DMS153 treated with DMSO at 0.1 percent for 48 hours (cell line): ENCODE data around the gene ENOPH1.
"Not testable (repeated sequence)": the region's sequence is repeated elsewhere in the genome, so short reads cannot be mapped to it uniquely, and the experiment has no call there.

Experiments used
- DNase-seq: peaks from one replicate; lab custom pipeline; 2025; ENCODE audit not compliant: unreplicated experiment; lab: John Stamatoyannopoulos, UW

The ENOPH1 gene

GRCh38 chr4:82430193-82430963, at the start of gene ENOPH1, which contains the start of gene HNRNPDL:
ENOPH1 (plus strand) TSS chr4:82430590; CDS start chr4:82430830, 240 bp downstream.
HNRNPDL (minus strand) TSS chr4:82430462; CDS start chr4:82429690, 772 bp downstream.
- DNase-seq = peak; percentile 92

DNA sequence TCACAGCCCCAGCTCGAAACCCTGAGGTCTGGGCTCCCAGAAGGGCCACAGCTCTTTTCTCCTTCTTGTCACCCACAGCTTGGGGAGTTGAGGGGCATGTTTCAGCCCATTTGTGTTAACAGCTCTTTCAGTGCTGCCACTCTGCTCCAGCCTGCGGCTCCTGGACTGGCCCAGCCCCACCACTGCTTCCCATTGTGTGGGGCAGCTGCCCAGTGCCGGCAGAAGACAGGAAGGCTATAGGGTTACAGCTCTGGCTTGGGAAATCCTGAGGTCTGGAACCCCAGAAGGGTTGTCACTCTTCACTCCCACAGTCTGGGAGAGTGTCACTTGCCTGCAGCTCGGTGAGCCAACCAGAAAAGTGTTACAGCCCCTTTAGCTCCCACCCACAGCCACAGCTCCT, 49.6 kb upstream of the ENOPH1 start:
- no peak for DNase-seq

DNA sequence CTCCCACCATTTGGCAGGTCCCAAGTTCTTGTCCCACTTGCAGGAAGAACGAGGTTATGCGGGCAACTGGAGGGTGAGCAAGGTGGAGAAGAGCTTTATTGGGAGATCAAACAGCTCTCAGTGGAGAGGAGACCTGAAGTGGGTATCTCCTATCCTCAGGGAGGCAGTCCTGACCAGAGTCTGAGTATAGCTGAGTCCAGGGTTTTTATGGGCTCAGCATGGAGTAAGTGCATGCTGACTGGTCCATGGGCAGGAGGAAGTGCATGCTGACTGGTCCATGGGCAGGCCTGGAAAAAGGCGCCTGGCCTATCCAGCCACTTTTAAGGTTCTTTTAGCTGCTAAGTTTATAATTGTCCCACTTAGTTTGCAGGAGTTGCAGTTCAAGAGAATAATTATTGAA, 49.2 kb upstream of the ENOPH1 start:
- DNase-seq = no peak

DNA sequence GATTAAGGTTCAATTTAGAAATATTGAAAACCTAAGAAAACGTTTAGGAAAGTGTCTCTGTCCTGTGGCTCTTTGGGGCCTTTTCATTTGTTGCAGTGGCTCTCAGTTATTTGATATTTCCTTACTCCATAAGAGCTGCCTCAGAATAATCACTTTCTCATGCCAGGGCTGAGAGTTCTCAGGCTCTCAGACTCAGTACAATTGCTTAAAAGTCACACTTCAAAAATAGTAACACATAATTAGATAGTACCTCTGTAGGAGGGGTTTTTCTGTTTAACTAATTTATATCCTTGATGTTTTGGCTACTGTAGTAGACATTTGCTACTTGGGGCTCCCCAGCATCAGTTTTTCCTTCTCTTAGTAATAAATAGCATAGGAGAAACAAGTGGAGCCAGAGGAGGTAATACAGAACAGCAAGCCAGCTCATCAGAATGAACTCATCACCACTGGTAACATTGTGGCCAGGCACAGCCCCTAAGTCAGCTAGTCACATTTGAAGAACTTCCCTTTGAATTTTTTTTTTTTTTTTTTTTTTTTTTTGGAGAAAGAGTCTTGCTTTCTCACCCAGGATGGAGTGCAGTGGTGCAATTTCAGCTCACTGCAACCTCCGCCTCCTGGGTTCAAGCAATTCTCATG, 48.6 kb upstream of the ENOPH1 start:
- DNase-seq = no peak

DNA sequence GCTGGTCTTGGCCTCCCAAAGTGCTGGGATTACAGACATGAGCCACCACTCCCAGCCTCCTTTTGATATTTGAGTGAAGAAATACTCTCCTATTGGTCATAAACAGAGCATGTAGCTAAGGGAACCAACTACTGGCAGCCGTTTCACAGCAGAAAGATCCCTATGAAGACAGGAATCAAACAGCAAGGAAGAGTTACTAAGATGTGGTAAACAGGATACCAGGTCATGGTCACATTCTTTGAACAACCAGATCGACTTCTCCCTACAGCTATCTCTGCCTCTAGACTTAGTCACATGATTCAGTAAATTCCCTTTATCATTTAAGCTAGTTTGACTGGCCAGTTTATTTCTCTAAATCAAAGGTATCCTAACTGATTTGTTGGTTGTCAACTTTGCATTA, 47.6 kb upstream of the ENOPH1 start:
- no peak for DNase-seq

GRCh38 chr4:82386312-82386711, 44.1 kb upstream of the ENOPH1 start:
- DNase-seq = not testable (repeated sequence)

GRCh38 chr4:82388405-82388804, 42.0 kb upstream of the ENOPH1 start:
- DNase-seq = no peak

DNA sequence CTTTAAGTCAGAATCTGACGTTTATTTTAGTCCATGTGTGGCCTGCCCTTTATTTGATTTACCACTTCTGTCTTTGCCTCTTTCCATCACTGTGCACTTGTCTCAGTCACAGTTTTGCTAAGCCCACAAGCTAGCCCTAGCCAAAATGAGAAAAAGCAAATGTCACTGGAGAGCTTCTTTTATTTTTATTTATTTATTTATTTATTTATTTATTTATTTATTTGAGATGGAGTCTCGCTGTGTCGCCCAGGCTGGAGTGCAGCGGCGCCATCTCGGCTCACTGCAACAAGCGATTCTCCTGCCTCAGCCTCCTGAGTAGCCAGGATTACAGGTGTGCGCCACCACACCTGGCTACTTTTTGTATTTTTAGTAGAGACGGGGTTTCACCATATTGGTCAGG, 40.3 kb upstream of the ENOPH1 start:
- not testable (repeated sequence) for DNase-seq

DNA sequence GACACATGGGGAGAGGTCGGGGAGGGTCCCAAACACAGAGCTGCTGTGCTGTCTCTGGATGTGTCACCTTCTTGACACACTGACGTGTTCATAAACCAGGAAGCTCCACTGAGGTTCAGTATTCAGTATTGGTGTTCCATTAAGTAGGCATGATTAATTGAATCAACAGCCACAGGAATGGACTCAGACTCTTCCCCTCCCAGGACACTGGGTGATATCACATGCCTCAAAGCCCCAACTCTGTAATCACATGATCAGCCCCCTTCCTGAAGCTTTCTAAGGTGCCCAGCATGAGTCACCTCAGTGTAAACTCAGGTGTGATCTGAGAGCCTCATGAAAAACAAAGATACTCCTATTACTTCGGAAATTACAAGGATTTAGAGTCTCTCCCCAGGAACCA, 35.5 kb upstream of the ENOPH1 start:
- DNase-seq = no peak

DNA sequence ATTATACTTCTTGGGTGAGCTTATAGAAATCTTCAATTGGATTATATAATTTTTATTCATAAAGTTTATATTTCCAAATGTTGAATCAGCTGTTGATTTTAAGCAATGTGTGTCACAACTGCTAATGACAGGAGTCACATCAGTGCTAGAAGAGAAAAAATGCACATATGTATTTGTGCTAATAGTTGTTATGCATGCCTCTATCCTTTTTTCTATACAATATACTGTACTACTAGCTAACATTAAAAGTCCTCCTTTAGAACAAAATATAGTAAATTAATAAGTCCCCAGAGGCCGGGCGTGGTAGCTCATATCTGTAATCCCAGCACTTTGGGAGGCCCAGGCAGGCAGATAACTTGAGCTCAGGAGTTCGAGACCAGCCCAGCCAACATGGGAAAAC, 32.9 kb upstream of the ENOPH1 start:
- DNase-seq = no peak

DNA sequence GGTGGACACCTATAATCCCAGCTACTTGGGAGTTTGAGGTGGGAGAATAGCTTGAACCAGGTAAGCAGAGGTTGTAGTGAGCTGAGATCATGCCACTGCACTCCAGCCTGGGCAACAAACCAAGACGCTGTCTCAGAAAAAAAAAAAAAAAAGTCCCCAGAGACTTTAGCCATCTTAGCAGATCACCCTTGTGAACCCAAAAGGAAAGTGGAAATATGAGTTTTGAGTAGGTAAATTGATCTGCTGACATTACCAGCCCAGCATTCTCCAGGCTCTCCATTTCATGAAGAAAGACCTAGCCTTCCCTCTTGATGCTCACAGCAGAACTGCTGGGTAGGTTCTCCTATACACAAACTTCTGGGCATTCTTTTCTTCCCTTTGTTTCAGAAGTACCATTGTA, 32.1 kb upstream of the ENOPH1 start:
- no peak for DNase-seq

- DNase-seq = no peak
These were observed 28.8 kb upstream of the ENOPH1 start for GRCh38 chr4:82401600-82401999.

GRCh38 chr4:82402196-82402775, 28.1 kb upstream of the ENOPH1 start:
- no peak for DNase-seq

DNA sequence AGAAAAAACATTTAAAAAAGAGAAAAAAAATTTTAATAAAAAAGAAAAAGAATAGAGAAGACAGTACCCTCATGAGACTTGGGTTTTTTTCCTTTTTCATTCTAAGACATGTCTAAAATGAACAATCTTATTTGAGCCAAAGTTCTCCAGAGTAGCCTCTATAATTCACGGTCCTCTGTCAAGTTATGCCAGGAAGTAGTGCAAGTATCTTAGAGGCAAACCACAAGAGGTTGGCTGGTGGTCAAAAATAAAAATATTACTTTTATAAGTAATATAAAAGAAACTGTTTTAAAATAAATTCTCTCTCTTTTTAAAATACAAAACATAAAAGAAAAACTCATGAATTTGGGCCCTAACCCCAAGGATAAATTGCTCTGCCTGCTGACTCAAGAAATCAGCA, 26.7 kb upstream of the ENOPH1 start:
- DNase-seq = no peak

DNA sequence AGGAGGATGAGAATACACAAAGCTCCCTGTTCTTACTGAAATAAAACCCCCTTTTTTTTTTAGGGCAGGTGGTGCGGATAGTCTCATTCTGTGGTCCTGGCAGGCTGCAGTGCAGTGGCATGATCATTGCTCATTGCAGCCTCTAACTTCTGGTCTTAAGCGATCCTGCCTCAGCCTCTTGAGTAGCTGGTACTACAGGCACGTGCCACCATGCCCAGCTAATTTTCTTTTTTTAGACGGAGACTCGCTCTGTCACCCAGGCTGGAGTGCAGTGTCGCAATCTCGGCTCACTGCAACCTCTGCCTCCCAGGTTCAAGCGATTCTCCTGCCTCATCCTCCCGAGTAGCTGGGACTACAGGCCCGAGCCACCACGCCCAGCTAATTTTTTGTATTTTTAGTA, 15.3 kb upstream of the ENOPH1 start:
- not testable (repeated sequence) for DNase-seq

- DNase-seq = no peak
These were observed 14.4 kb upstream of the ENOPH1 start for GRCh38 chr4:82415922-82416365.

- DNase-seq = no peak
These were observed 10.9 kb upstream of the ENOPH1 start for GRCh38 chr4:82419451-82419850.

GRCh38 chr4:82421796-82422560, 8.4 kb upstream of the ENOPH1 start:
- no peak for DNase-seq

GRCh38 chr4:82422616-82423015, 7.8 kb upstream of the ENOPH1 start:
- DNase-seq = no peak

GRCh38 chr4:82423245-82424054, 6.9 kb upstream of the ENOPH1 start:
- DNase-seq = no peak

GRCh38 chr4:82425478-82425877, 4.9 kb upstream of the ENOPH1 start:
- DNase-seq = no peak
